HepG2 (cell line): ENCODE data around the gene FBN3. TPM values are rescaled to one million over a fixed set of nuclear protein-coding genes. Genes with fewer than 3 reads are reported as not detected.
A peak's percentile ranks its signal among the peaks of the same experiment; 100 is the strongest.

Experiments used
- ATAC-seq: fragments of 200-7000 bp; cut with Tn5 transposase; 3 replicates; pipeline ENCODE4 v1.9.1; 2020; ENCODE audit warnings: mild to moderate bottlenecking, moderate library complexity
- BruUV-seq: library from RNA; stranded (reverse); fragments of 400-500 nt; replicated peaks from 2 replicates; lab custom pipeline; 2021; lab: Mats Ljungman, UMichigan
- CTCF ChIA-PET: fragments of 300-600 bp; formaldehyde crosslinking; extraction: SDS; loops from one replicate; lab custom pipeline; 2021; ENCODE audit warnings: low total read pairs, inconsistent platforms, low intra/inter-chr PET ratio; lab: Yijun Ruan, JAX
- POLR2A ChIA-PET: fragments of 350-600 bp; sonication (Branson Sonifier 250); formaldehyde crosslinking; loops from one replicate; lab custom pipeline; 2020; ENCODE audit warnings: antibody characterized with exemption, inconsistent platforms; lab: Yijun Ruan, JAX
- DNase-seq: peaks from one replicate; pipeline ENCODE4 v3.0.0-alpha.2; 2015; ENCODE audit warnings: low spot score
- FAIRE-seq: peaks from 3 replicates; lab custom pipeline; 2011; peaks lifted over from hg19 to GRCh38; lab: Jason Lieb, UNC
- H2AFZ ChIP-seq: one replicate; pipeline ENCODE4 v1.6.1; 2011; ENCODE audit warnings: low read length, inconsistent platforms
- H3K27ac ChIP-seq: fragments of 300-600 bp; 3 replicates; pipeline ENCODE4 v1.8.0; 2011; ENCODE audit warnings: mixed run types, mild to moderate bottlenecking, mixed read lengths, low read length, inconsistent platforms; ENCODE audit not compliant: insufficient read depth; ENCODE audit errors: extremely low read length
- H3K27me3 ChIP-seq, 2 experiments: fragments of 200-600 bp in 1 of 2; 2 replicates in 1 of 2; 3 replicates in 1 of 2; pipeline versions ENCODE4 v1.6.0 to v1.8.0; 2011; ENCODE audit warnings: low read length in 2 of 2, mild to moderate bottlenecking in 2 of 2, moderate library complexity in 2 of 2, inconsistent platforms in 1 of 2; ENCODE audit not compliant: insufficient read depth in 2 of 2, control insufficient read depth in 1 of 2
- H3K36me3 ChIP-seq, 2 experiments: fragments of 200-600 bp in 1 of 2; replicated peaks in 1 of 2; 2 replicates in 1 of 2; 3 replicates in 1 of 2; pipeline versions ENCODE4 v1.5.1 to v1.8.0; 2011; ENCODE audit warnings: low read length in 2 of 2, inconsistent platforms in 1 of 2; ENCODE audit not compliant: insufficient read depth in 2 of 2, control insufficient read depth in 1 of 2
- H3K4me1 ChIP-seq: 2 replicates; pipeline ENCODE4 v1.5.1; 2012; ENCODE audit warnings: low read length, inconsistent platforms; ENCODE audit not compliant: insufficient read depth
- H3K4me2 ChIP-seq: 2 replicates; pipeline ENCODE4 v1.6.0; 2011; ENCODE audit warnings: low read depth, low read length, inconsistent platforms
- H3K4me3 ChIP-seq, 3 experiments: fragments of 200-600 bp in 1 of 3; sonication (generic), shearing (Covaris generic) in 1 of 3; replicated peaks in 1 of 3; 2 replicates each; pipeline ENCODE4 v1.5.1; 2011 to 2016; ENCODE audit warnings: low read length in 3 of 3, inconsistent platforms in 2 of 3, low read depth in 2 of 3, mild to moderate bottlenecking in 2 of 3, control low read depth in 1 of 3, mixed read lengths in 1 of 3; ENCODE audit not compliant: insufficient read depth in 1 of 3
- H3K79me2 ChIP-seq: one replicate; pipeline ENCODE4 v1.6.1; 2011; ENCODE audit warnings: low read length, inconsistent platforms; ENCODE audit not compliant: insufficient read depth
- H3K9ac ChIP-seq: 2 replicates; pipeline ENCODE4 v1.6.0; 2011; ENCODE audit warnings: mild to moderate bottlenecking, low read depth, low read length, inconsistent platforms; ENCODE audit not compliant: insufficient read depth
- H3K9me3 ChIP-seq: 2 replicates; pipeline ENCODE4 v1.5.1; 2012; ENCODE audit warnings: mild to moderate bottlenecking, low read length
- H4K20me1 ChIP-seq: 2 replicates; pipeline ENCODE4 v1.6.0; 2011; ENCODE audit warnings: inconsistent platforms, mild to moderate bottlenecking, low read length, moderate library complexity; ENCODE audit not compliant: insufficient read depth
- ELF3 ChIP-seq: IDR thresholded peaks from 2 replicates; pipeline ENCODE4 v1.6.1; 2016; ENCODE audit warnings: missing genetic modification reagents, missing compliant biosample characterization
- EP300 ChIP-seq, 3 experiments: sonication (generic) in 1 of 3; formaldehyde crosslinking in 1 of 3; IDR thresholded peaks; 2 replicates each; pipeline versions ENCODE4 v1.5.1 to v1.6.1; 2011 to 2020; ENCODE audit warnings: low read depth in 2 of 3, low read length in 2 of 3, borderline replicate concordance in 1 of 3, improper control_type of control experiment in 1 of 3, mild to moderate bottlenecking in 1 of 3, missing genetic modification reagents in 1 of 3, moderate library complexity in 1 of 3
- ETV5 ChIP-seq: IDR thresholded peaks from 2 replicates; pipeline ENCODE4 v1.6.1; 2018; ENCODE audit warnings: missing biosample characterization, missing genetic modification reagents, inconsistent platforms, borderline replicate concordance
- GTF3A ChIP-seq: sonication (generic); formaldehyde crosslinking; conservative IDR thresholded peaks from 2 replicates; pipeline ENCODE4 v1.4.0; 2020; ENCODE audit warnings: mild to moderate bottlenecking, missing genetic modification reagents
- HNF4A ChIP-seq: sonication (generic); formaldehyde crosslinking; IDR thresholded peaks from 2 replicates; pipeline ENCODE4 v1.4.0; 2020; ENCODE audit warnings: missing genetic modification reagents
- HOXA5 ChIP-seq: sonication (generic); formaldehyde crosslinking; IDR thresholded peaks from 2 replicates; pipeline ENCODE4 v1.4.0; 2020; ENCODE audit warnings: missing genetic modification reagents
- ISL2 ChIP-seq: sonication (generic); formaldehyde crosslinking; IDR thresholded peaks from 2 replicates; pipeline ENCODE4 v1.5.0; 2020; ENCODE audit warnings: missing genetic modification reagents
- MAX ChIP-seq: IDR thresholded peaks from 2 replicates; pipeline ENCODE4 v1.6.1; 2012; ENCODE audit warnings: inconsistent platforms
- PAXIP1 ChIP-seq: sonication (generic); formaldehyde crosslinking; conservative IDR thresholded peaks from 2 replicates; pipeline ENCODE4 v1.4.0; 2020; ENCODE audit warnings: mild to moderate bottlenecking, missing genetic modification reagents, moderate library complexity
- SOX5 ChIP-seq: IDR thresholded peaks from 2 replicates; pipeline ENCODE4 v1.6.1; 2016; ENCODE audit warnings: borderline replicate concordance
- ZNF501 ChIP-seq: sonication (generic); formaldehyde crosslinking; IDR thresholded peaks from 2 replicates; pipeline ENCODE4 v1.5.1; 2020; ENCODE audit warnings: mild to moderate bottlenecking, moderate library complexity, missing genetic modification reagents
- ZNF770 ChIP-seq: sonication (generic); formaldehyde crosslinking; IDR thresholded peaks from 2 replicates; pipeline ENCODE4 v1.5.0; 2020; ENCODE audit warnings: mild to moderate bottlenecking, missing genetic modification reagents
- ZNF790 ChIP-seq: sonication (generic); formaldehyde crosslinking; IDR thresholded peaks from 2 replicates; pipeline ENCODE4 v1.8.0; 2022; ENCODE audit warnings: missing genetic modification reagents, mild to moderate bottlenecking, borderline replicate concordance
- ZNF800 ChIP-seq: sonication (generic); formaldehyde crosslinking; IDR thresholded peaks from 2 replicates; pipeline ENCODE4 v1.4.0; 2020; ENCODE audit warnings: missing genetic modification reagents
- whole genome bisulfite sequencing: methylation state at CpG from one replicate; pipeline ENCODE4 v1.1.6; 2017; ENCODE audit warnings: low lambda C conversion rate; 5-methylcytosine and 5-hydroxymethylcytosine counted together
- in situ Hi-C: cut with HindIII; loops from 2 replicates; pipeline ENCODE4 v1.10.0; 2017; ENCODE audit warnings: low pct_unique_long_range_greater_than_20kb; ENCODE audit not compliant: extremely low pct_ligation_motif_present
- intact Hi-C: fragments of 100-400 bp; cut with micrococcal nuclease; formaldehyde crosslinking; loops from one replicate; pipeline ENCODE4 v1.10.0; 2022; ENCODE audit not compliant: unreplicated experiment
- polyA plus RNA-seq, 8 experiments: library from polyadenylated mRNA; depleted of rRNA in 3 of 8; stranded (reverse) in 7 of 8; unstranded in 1 of 8; fragments of >200 nt; fragmentation: Illumina TruSeq in 4 of 8; extraction: Trizol in 4 of 8; gene quantifications; 2 replicates each; pipeline versions ENCODE4 v1.2.1 to v1.2.3, GENCODE V29; 2011 to 2016; ENCODE audit warnings: low read depth in 4 of 8, missing spikeins in 1 of 8, mixed read lengths in 1 of 8; ENCODE audit not compliant: insufficient read depth in 1 of 8
- total RNA-seq, 5 experiments: library from RNA; depleted of rRNA; stranded (reverse); fragments of >200 nt; fragmentation: Illumina TruSeq; extraction: Trizol; gene quantifications; 2 replicates each; pipeline ENCODE4 v1.2.3, GENCODE V29; 2016; ENCODE audit warnings: low read depth in 1 of 5

FBN3 gene
- total and polyA plus RNA-seq, 2 of the 13 experiments (the other 11 are each of a cell fraction or from before 2014, with no cell fraction given): 0.20 to 1.3 TPM

- Histone ChIP-seq H3K4me2 (peak overlapping the region; percentile 59), H3K27me3 (peaks cover 10 to 41% of the 10 kb centered on the region in 2 experiments; a peak in 4 of 5 replicates), H4K20me1 (no peaks in the 10 kb centered on the region), H3K36me3 (no peaks in the 10 kb centered on the region), H3K4me1 (peaks cover 79% of the 10 kb centered on the region), H3K79me2 (no peaks in the 10 kb centered on the region), H3K9me3 (no peaks in the 10 kb centered on the region), H3K4me3 (0 out of 6 replicates have a peak overlapping the region, but pooled peaks of 2 of the 3 experiments have one; percentile 14 to 64), H2AFZ (no peak overlapping the region), H3K9ac (no peak overlapping the region), H3K27ac (peak overlapping the region; percentile 6)
- in situ Hi-C loops (no loop called here), intact Hi-C loops (no loop called here)
- BruUV-seq: no TSS peak
- ATAC-seq: peak; percentile 9; the same call in 1 of the 3 replicates
- 3% methylated on average over 5 of the region's 6 CpGs for WGBS
- CTCF ChIA-PET: no interaction called here
- FAIRE-seq: peak; percentile 92
- peak; percentile 72 for DNase-seq
- POLR2A ChIA-PET: interaction anchor here (0.8 to 1.1 kb wide), 3 partner anchors 39 to 206 kb away, joined by 3 read pairs; no protein-coding TSS in a partner anchor
- TF ChIP-seq GTF3A (CRISPR knock-in tag): no peak
- TF ChIP-seq EP300 (IDR thresholded peaks at IDR 0.05; ENCODE audit: low read depth in 2 of 2, low read length in 2 of 2): peak in 1 of 2 experiments; percentile 39; a peak in 1 of 4 replicates
- TF ChIP-seq EP300 (CRISPR knock-in tag; IDR thresholded peaks at IDR 0.05; ENCODE audit: borderline replicate concordance): no peak
- peak; percentile 61 for TF ChIP-seq HNF4A
- TF ChIP-seq ETV5: peak; percentile 73; the same call in 1 of the 2 replicates
- TF ChIP-seq ZNF790 (CRISPR knock-in tag): no peak
- TF ChIP-seq HOXA5 (CRISPR knock-in tag): no peak
- TF ChIP-seq ZNF501 (CRISPR knock-in tag): no peak
- TF ChIP-seq PAXIP1: 0 out of 2 replicates have a peak, but pooled peaks have one; percentile 37
- 0 out of 2 replicates have a peak, but pooled peaks have one; percentile 36 for TF ChIP-seq ZNF800 (CRISPR knock-in tag)
- TF ChIP-seq SOX5 (CRISPR knock-in tag): peak; percentile 30; the same call in 1 of the 2 replicates
- TF ChIP-seq ISL2: no peak
- TF ChIP-seq ELF3 (CRISPR knock-in tag): 0 out of 2 replicates have a peak, but pooled peaks have one; percentile 22
- TF ChIP-seq ZNF770: peak; percentile 80
- peak; percentile 82 for TF ChIP-seq MAX
Observed at GRCh38 chr19:8150178-8150865, 930 bp upstream of the FBN3 start.
